DMS79 (cell line): Measurements from ENCODE around the gene SELENOV.
A peak's percentile ranks its signal among the peaks of the same experiment; 100 is the strongest.

Source experiments
- DNase-seq: peaks from one replicate; lab custom pipeline; 2025; lab: John Stamatoyannopoulos, UW

The SELENOV gene

DNA sequence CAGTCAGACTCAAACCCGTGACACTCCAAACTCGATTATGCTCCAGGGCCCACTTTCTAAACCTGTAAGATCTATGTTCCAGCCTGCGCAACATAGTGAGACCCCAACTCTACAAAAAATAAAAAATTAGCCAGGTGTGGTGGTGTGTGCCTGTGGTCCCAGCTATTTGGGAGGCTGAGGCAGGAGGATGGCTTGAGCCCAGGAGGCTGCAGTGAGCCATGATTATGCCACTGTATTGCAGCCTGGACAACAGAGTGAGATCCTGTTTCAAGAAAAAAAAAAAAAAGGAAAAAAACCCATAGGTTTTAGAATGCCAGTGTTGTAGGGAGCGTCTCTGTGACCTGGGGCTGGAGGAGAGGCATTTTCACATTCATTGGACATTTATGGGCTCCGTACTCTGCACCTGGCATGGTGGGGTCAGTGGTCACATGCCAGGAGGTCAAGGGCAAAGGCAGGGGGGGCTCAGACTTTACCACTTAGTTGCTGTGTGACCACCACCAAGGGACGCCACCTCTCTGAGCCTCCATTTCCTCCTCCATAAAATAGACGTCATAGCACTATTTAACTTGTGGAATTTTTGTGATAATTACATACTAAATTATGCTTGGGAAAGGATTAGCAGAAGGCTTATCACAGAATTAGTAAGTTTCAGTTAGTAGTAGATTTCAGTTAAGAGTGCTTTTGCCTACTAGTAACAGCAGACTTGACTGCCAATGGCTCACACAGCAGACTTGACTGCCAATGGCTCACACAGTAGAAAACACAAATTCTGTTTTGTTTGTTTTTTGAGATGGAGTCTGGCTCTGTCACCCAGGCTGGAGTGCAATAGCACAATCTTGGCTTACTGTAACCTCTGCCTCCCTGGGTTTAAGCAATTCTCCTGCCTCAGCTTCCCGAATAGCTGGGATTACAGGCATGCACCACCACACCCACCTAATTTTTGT is 5.9 kb downstream of the SELENOV start:
- no peak for DNase-seq

DNA sequence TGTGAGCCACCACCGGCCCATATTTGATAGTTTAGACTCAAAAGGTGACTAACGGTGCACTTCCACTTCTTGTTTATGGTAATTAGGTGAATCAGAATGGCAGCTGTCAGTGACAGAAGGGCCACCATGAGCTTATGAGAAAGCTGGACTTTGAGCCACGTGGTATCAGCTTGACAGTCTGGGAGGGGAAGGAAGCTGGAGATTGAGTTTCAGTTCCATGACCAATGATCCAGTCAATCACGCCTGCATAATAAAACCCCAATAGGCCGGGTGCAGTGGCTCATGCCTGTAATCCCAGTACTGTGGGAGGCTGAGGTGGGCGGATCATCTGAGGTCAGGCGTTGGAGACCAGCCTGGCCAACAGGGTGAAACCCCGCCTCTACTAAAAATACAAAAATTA is 9.6 kb downstream of the SELENOV start:
- no peak for DNase-seq

DNA sequence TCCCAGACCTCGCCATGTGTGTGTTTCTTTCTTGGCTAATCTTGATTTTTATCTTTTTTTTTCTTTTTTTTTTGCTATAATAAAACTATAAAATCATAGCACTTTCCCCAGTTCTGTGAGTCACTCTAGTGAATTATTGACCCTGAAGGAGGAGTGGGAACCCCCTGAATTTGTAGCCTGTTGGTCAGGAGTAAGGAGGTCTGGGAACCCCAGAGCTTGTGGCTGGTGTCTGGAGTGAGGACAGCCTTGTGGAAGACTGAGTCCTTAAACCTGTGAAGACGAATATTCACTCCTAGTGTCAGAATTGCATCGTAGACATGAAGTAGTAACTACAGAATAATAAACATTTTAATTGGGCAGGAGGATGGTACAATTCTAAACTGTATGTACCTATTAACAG is 10.3 kb downstream of the SELENOV start:
- DNase-seq = no peak

DNA sequence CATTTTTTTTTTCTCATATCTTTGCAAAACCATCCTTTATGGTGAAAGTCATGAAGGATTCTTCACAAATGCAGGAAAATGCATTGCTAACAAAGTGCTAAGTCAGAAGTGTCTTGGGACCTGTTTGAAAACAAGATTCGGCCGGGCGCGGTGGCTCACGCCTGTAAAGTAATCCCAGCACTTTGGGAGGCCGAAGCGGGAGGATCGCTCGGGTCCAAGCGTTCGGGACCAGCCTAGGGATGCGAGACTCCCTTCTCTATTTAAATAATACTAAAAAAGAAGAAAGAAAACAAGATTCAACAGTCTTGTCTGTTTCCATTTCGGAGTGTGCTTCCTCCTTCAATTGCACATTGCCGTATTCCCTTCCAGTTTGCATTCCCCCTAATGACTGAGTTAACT is 16.9 kb downstream of the SELENOV start:
- no peak for DNase-seq

DNA sequence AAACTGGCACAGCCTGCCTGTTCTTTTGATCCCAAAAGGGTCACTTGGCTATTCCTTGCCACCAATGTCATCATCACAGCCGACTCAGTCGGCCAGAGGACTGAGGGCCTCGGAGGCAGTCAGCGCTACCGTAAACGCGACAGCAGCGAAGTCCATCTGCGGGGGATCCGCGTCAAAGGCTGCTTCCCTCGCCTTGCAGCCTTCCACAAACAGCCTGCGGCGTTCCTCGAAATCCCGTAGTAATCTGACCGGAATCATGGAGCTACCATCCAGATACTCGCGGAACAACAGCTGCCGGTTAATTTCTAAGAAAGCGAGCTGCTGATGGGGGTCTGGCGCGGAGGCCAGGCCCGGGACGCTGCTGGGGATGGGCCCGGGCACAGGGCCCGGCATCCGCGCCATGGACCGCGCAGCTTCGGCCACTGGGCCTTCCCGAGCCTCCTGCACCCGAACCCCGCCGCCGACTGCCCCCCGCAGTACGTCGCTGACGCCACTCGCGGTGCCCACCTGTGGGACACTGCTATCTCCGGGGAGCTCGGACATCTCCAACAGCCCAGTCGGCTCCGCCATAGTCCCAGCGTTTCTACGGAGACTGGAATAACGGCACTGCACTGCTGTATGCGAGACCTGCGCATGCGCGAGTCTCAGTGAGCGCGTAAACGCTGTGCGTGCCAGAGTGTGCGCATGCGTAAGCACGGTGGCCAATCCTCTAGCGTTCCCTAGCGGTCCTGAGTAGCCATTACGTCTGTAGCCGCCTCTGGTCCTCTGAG is 17.5 kb downstream of the SELENOV start, which contains the start of gene EID2B:
EID2B (minus strand) TSS at position 620 of the 770 bp plus-strand sequence; CDS start at position 570, 50 bp downstream.
- DNase-seq = peak; percentile 90

DNA sequence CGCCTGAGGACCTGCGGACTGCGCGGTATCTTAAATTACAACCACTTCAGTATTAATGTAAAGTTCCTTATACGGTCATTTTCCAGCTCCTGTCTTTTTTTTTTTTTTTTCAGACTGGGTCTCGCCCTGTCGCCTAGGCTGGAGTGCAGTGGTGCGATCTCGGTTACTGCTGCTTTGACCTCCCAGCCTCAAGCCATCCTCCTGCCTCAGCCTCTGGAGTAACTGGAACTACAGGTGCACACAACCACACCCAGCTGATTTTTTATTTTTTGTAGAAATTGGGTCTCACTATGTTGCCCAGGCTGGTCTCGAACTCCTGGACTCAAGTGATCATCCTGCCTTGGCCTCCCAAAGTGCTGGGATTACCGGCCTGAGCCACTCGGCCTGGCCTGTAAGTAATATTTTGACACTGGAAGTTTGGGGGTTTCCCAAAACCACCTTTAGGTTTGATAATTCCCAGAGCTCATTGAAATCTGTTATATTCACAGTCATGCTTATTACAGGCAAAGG is 18.1 kb downstream of the SELENOV start:
- no peak for DNase-seq

DNA sequence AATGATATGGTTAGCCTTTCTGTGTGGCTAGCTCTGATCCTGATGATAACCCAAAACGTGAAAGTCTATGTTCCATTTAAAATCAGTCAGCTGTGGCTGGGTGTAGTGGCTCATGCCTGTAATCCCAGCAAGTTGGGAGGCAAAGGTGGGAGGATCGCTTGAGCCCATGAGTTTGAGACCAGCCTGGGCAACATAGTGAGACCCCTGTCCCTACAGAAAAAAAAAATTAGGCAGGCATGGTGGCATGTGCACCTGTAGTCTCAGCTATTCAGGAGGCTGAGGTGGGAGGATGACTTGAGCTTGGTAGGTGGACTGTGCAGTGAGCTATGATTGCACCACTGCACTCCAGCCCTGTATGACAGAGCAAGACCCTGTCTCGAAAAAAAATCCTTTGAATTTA is 18.9 kb downstream of the SELENOV start:
- no peak for DNase-seq

DNA sequence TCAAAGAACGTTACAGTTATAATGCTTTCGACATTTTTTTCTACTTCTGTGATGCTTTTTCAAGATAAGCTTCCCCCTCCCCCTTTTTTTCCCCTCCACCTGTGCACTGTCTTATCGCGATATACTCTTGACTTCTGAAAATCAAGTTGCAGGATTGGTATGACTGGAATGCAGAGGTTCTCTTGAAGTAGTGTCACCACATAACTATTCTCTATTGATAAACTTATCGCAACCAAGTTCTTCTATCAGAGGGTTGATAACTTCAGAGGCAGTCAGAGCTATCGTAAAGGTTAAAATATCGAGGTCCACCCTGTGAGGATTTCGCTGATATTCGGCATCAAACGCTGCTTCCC is 24.2 kb downstream of the SELENOV start:
- DNase-seq = no peak

DNA sequence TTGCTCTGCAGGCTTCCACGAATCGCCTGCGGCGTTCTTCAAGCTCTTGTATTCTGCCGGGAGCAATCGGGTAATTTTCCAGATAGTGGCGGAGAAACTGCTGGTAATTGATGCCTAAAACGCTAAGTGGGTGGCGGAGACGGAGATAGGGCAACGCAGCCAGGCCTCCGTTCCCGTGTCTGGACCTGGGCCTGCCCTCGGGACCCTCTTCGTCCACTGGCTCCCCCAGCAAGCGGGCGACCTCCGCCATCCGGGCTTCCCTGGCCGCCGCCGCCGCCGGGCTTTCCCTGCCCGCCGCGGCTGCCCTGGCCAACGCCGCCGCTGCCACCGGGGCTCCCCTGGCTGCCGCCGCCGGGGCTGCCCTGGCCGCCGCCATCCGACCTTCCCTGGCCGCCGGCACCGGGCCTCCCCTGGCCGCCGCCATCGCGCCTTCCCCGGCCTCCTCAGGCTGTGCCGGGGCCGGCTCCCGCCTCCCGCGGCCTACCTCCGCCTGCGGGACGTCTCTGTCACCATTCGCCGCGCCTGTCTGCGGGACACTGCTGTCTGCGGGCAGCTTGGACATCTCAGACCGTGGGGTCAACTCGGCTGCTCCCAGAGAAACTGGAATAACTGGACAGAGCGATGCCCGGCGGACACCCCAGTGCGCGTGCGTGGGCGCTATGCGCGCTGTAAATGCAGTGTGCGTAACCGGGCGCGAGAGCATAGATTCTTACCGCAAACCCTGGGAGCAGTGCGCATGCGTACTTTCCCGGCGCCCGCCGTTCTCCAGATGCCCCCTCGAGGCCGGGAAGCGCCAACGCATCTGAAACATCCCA is 24.8 kb downstream of the SELENOV start, which contains the start of gene EID2:
EID2 (minus strand) TSS at position 644 of the 815 bp plus-strand sequence; CDS start at position 562, 82 bp downstream.
- peak; percentile 85 for DNase-seq

DNA sequence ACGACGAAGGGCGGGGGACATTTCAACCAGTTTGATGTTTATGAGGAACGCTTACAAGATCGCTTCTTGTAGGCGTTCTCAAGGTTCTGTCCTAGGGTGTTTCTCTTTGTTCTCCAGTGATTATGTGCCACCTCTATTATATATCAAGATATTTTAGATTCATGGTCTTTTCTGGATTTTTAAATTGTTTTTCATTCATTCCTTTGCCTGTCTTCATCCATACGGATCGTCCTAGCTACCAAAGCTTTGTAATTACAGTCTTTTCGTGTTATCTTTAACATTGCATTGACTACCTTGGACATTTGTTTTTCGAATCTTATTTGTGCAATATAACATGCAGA is 25.4 kb downstream of the SELENOV start:
- no peak for DNase-seq

DNA sequence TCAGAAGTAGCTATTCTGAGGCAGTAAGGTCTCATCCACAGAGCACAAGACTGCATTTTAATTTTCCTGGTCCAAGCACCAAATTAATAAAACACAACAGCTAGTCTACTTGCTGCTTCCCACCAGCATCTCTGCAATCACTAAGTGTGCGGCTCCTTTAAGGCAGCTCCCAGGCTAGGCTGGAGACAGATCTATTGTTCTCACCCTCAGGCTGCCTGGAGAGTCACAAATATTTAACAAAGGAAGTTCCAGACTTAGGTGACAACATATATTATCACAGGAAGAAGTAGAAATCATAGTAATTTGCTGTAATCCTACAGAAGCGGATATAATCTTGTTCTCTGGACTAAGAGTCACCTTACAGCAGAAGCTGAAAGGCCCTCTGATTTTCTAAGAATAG is 27.3 kb downstream of the SELENOV start:
- no peak for DNase-seq

DNA sequence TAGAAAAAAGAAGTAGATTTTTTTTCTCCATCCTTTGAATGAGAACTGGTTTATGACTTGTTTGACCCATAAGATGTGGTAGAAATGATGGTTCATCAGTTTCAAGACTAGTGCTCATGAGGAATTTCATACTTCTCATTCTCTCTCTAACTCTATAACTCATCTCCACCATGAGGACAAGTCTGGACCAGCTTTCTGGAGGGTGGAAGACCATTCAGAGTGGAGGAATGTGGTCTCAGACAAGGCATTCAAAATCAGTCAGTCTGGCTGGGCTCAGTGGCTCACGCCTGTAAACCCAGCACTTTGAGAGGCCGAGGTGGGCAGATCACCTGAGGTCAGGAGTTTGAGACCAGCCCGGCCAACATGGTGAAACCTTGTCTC is 28.5 kb downstream of the SELENOV start:
- DNase-seq = no peak

DNA sequence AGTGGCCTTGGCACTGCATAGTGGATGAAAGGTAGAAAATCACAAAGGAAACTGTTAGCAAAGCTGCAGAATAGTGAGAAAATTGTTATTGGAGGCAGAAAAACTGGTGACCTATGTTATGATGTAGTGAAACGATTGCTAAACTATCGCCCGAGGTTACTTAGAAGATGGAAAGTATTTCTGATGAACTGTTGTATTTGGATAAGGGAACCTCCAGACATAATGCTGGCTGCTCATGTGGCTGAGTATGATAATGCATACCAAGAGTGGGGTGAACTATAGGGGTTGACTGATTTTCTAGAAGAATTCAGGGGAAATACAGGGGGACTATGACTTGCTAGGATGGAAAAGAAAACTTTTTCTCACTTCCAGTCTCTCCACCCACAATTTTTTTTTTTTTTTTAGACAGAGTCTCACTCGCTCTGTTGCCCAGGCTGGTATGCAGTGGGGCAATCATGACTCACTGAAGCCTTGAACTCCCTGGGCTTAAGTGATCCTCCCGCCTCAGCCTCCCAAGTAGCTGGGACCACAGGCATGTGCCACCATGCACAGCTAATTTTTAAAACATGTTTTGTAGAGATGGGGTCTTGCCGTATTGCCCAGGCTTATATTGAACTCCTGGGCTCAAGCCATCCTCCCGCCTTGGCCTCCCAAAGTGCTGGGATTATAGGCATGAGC is 29.4 kb downstream of the SELENOV start:
- DNase-seq = no peak

DNA sequence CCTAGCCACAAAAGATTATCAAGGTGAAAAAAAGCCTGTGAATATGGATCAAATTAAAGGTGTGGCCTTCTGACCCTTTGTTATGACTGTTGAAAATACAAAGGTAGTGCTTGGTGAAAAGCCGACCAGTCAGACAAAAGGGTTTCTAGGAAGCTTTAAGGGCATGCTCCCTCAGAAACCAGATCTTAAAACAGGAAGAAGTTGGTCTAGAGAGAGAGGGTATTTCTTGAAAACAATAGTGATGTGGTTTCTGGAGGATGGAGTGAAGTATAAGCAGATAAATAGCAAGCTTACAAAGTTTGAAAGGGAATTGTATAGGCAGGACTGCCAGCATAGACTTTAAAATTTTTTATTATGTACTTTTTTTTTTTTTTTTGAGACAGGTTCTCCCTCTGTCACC is 30.0 kb downstream of the SELENOV start:
- DNase-seq = no peak

DNA sequence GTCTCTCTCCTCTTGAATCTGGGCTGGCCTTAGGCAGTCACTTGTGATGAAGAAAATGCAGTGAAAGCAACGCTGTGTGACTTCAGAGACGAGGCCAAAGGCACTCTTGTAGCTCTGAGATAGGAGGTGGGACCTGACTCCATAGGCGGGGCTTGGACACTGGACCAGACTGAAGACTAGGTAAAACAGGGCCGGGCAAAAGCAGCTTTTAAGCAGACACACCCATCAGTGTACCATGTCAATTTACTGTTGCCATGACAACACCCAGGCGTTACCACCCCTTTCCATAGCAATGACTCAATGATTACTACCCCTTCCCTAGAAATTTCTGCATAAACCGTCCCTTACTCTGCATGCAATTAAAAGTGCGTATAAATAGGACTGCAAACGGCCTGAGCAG is 31.7 kb downstream of the SELENOV start:
- no peak for DNase-seq

DNA sequence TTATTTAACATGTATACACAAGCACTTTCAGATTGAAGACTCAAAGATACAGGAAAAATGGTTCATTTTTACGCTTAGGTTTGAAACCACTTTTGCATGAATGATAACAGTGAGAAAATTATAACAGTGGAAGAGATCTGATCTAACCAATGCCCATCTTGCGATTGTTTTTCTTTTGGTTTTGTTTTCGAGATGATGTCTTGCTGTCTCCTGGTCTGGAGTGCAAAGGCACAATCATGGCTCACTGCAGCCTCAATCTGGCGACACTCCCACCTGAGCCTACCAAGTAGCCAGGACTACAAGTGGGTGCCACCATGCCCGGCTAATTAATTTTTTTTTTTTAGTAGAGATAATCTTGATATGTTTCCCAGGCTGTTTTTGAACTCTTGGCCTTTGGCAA is 35.3 kb downstream of the SELENOV start:
- no peak for DNase-seq

DNA sequence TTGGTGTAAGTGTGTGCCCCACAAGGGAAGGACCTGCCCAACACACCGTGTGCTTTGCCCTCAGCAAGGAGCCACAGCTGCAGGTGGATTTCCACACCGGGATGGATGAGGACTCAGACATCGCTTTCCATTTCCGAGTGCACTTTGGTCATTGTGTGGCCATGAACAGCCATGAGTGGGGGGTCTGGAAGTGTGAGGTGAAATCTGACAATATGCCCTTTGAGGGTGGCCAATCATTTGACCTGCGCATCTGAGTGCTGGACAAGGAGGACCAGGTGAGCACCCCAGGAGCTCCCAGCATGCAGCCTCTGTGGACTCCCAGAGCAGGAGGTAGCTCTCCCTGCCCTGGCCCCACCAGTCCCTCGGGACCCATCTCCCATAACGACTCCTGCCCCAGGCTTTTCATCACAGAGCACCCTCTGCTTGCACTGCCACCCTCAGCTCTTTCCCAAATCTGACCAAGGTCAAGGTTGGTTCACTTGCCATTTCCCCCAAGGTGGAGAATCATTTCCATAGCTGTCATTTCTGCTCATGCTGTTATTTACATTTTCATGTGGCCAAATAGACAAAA is 38.2 kb downstream of the SELENOV start:
- DNase-seq = no peak

DNA sequence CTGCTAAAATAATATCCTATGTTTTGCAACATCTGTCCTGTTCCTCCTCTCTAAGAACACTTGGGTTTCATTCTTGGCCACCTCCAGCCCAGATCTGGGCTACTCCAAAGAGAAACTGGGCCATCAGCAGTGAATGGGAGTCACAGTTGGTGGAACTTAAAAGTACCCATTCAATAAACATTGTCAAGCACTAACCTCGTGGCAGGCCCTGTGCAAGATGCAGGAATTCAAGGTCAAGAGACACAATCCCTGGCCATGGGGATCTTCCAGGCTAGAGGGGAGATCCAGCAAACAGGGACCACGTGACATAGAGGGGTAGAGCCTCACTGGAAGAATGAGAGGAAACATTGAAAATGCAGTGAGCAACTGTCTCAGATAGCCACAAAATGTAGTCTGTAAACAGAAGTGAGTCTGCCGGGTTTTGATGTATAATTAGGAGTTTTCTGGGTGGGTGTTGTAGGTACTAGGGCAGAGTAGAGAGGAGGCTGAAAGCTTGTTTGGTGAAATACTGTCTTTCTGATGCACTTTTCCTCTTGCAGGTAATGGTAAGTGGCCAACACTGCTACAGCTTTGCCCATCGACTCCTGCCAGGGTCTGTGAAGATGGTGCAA is 39.9 kb downstream of the SELENOV start:
- DNase-seq = no peak

DNA sequence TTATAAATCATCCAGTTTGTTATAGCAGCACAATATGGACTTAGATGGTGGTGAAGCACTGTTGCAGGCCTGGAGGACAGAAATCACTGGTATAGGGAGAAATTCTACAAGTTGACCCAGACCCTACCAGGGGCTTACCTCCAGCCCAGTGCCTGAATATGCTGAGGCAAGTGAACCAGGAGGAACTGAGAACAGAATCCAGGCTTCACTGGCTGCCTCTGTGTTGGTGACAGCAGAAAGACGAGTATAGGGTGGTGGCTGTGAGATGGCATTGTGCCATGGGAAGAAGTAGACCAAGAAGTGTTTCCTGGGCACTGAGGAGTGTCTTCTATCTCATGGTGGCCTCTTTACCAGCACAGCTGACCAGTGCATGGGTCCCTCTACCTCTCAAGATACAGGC is 40.9 kb downstream of the SELENOV start:
- DNase-seq = no peak

DNA sequence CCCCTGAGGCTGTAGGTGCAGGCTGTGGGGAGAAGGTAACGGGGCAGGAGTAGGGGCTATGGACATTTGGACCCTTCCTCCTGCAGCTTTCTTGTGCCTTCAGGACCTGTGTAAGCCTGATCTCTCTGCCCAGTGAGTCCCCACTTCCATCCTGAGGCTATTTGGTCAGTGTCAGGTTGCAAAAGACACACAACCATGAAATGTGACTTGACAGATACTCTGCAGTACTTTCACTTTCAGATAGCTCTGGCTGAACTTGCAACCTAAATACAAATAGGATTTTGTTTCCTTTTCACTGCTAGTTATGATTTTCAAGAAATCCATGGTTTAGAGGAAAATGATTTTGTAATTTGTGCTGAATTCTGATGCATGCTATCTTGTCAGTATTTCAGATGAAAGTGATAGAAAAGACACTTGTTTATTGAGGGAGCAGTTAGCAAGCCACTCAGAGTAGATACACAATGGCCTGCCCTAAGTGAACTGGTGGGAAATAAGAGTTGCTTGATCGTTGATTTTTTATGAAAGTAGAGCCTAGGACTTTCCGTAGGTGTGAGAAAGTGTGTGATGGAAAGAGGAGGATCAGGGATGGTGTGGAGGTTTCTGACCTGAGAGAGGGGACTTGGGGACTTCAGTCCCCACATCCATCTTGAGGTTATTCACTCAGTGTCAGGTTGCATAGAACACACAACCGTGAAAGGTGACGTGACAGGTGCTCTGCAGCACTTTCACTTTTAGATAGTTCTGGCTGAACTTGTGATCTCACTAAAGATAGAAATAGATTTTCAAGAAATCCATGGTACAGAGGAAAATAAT is 43.1 kb downstream of the SELENOV start:
- peak; percentile 43 for DNase-seq
